MM.1S (cell line): ENCODE data around the gene SLC30A1.

Source experiments
- DNase-seq: peaks from one replicate; pipeline ENCODE4 v3.0.0-alpha.2; 2015
- H2AFZ ChIP-seq: fragments of 300-600 bp; sonication (generic); 2 replicates; pipeline ENCODE4 v1.6.0; 2016; ENCODE audit warnings: antibody characterized with exemption, low read length
- H3F3A ChIP-seq: fragments of 300-600 bp; sonication (generic); 2 replicates; pipeline ENCODE4 v1.6.1; 2016; ENCODE audit warnings: mild to moderate bottlenecking, antibody characterized with exemption, low read length, moderate library complexity, mixed read lengths; ENCODE audit not compliant: insufficient read depth
- H3K27ac ChIP-seq: fragments of 300-600 bp; sonication (generic); 2 replicates; pipeline ENCODE4 v1.5.1; 2016; ENCODE audit warnings: mild to moderate bottlenecking, low read length
- H3K27me3 ChIP-seq: fragments of 300-600 bp; sonication (generic); replicated peaks from 2 replicates; pipeline ENCODE4 v1.6.0; 2016; ENCODE audit warnings: low read length; ENCODE audit not compliant: insufficient read depth
- H3K36me3 ChIP-seq: fragments of 300-600 bp; sonication (generic); replicated peaks from 2 replicates; pipeline ENCODE4 v1.6.1; 2016; ENCODE audit warnings: mild to moderate bottlenecking, low read length, mixed read lengths; ENCODE audit not compliant: insufficient read depth
- H3K4me1 ChIP-seq: fragments of 300-600 bp; sonication (generic); 2 replicates; pipeline ENCODE4 v1.6.1; 2016; ENCODE audit warnings: low read length, mixed read lengths
- H3K4me2 ChIP-seq: fragments of 300-600 bp; sonication (generic); 2 replicates; pipeline ENCODE4 v1.6.0; 2016; ENCODE audit warnings: low read depth, low read length
- H3K4me3 ChIP-seq: fragments of 300-600 bp; sonication (generic); 2 replicates; pipeline ENCODE4 v1.5.1; 2016; ENCODE audit warnings: low read length, mixed read lengths
- H3K79me2 ChIP-seq: fragments of 300-600 bp; sonication (generic); 2 replicates; pipeline ENCODE4 v1.6.1; 2016; ENCODE audit warnings: mixed run types, low read length, mixed read lengths
- H3K9ac ChIP-seq: fragments of 300-600 bp; sonication (generic); 2 replicates; pipeline ENCODE4 v1.6.1; 2016; ENCODE audit warnings: low read length, mixed read lengths
- H3K9me2 ChIP-seq: fragments of 300-600 bp; sonication (generic); replicated peaks from 2 replicates; pipeline ENCODE4 v1.6.1; 2016; ENCODE audit warnings: mild to moderate bottlenecking, low read length, mixed read lengths; ENCODE audit not compliant: insufficient read depth
- H3K9me3 ChIP-seq: fragments of 300-600 bp; sonication (generic); replicated peaks from 2 replicates; pipeline ENCODE4 v1.6.1; 2016; ENCODE audit warnings: mild to moderate bottlenecking, low read length, mixed read lengths; ENCODE audit not compliant: insufficient read depth
- H4K20me1 ChIP-seq: fragments of 300-600 bp; sonication (generic); 2 replicates; pipeline ENCODE4 v1.6.1; 2016; ENCODE audit warnings: mild to moderate bottlenecking, low read length, moderate library complexity, mixed read lengths; ENCODE audit not compliant: insufficient read depth
- EZH2 ChIP-seq: fragments of 300-600 bp; sonication (generic); optimal IDR thresholded peaks from 2 replicates; pipeline ENCODE3; 2017; ENCODE audit warnings: low read depth, mild to moderate bottlenecking, antibody characterized with exemption, low read length, mixed read lengths
- EZH2phosphoT487 ChIP-seq: fragments of 300-600 bp; sonication (generic); IDR thresholded peaks from 2 replicates; pipeline ENCODE4 v1.6.1; 2018; ENCODE audit warnings: antibody characterized with exemption, low read length
- TF ChIP-seq, protein P1 (sequence below): fragments of 300-600 bp; sonication (generic); IDR thresholded peaks from 2 replicates; pipeline ENCODE4 v1.5.1; 2016; ENCODE audit warnings: antibody characterized with exemption, low read length, mixed read lengths

SLC30A1 gene

DNA sequence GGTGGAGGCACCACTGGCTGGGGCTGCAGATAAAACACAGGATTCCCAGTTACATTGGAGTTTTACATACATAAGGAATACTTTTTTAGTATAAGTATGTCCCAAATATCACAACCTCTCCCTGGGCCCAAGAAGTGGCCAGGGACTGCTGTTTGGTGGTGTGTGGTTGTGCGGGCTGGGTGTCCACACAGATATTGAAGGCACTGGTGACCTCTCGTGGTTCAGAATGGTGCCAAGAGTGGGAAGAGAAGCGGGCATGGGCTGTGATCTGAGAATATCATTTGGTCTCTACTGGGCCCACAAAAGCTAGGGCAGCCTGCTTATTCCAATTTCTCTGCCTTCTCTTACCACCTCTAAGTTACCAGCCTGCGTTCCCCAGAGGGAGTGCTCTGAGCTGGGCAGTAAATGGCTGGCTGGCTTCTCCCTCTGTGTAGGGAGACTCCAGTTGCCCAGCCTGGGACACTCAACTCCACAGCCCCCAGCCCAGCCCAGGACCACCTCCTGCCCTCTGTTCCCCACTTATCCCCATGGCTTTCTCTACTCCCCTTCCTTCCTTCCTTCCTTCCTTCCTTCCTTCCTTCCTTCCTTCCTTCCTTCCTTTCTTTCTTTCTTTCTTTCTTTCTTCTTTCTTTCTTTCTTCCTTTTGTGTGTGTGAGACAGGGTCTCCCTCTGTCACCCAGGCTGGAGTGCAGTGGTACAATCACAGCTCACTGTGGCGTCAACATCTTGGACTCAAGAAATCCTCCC lies 44.2 kb downstream of the SLC30A1 start:
- H3K9me3 ChIP-seq = no peaks in the 10 kb centered on the region
- H3K27me3 ChIP-seq = no peaks in the 10 kb centered on the region

DNA sequence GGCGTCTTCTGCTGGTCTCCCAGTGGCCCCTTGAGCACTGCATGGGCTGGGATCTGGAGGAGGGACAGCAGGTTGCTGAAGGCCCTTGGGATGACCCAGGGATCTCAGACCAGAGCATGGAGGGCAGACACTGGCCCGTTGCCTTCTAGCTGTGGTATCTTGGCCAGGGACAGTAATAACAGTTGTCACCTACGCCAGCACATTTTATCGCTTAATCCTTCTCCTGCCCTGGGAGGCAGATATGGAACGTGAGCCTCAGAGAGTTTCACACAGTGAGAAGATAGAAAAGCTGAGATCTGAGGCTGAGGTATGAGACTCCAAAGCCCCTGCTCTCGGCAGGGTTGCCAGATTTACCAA lies 46.9 kb downstream of the SLC30A1 start:
- no peaks in the 10 kb centered on the region for H3K36me3 ChIP-seq

More for the DNA sequence above, 44.2 kb downstream of the SLC30A1 start:
- TF ChIP-seq, protein P1, sequence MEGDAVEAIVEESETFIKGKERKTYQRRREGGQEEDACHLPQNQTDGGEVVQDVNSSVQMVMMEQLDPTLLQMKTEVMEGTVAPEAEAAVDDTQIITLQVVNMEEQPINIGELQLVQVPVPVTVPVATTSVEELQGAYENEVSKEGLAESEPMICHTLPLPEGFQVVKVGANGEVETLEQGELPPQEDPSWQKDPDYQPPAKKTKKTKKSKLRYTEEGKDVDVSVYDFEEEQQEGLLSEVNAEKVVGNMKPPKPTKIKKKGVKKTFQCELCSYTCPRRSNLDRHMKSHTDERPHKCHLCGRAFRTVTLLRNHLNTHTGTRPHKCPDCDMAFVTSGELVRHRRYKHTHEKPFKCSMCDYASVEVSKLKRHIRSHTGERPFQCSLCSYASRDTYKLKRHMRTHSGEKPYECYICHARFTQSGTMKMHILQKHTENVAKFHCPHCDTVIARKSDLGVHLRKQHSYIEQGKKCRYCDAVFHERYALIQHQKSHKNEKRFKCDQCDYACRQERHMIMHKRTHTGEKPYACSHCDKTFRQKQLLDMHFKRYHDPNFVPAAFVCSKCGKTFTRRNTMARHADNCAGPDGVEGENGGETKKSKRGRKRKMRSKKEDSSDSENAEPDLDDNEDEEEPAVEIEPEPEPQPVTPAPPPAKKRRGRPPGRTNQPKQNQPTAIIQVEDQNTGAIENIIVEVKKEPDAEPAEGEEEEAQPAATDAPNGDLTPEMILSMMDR = peak; percentile 17
- no peak for TF ChIP-seq EZH2
- no peak for TF ChIP-seq EZH2phosphoT487
- Histone ChIP-seq H3F3A (no peaks in the 10 kb centered on the region), H3K4me3 (no peak overlapping the region), H3K9me2 (no peaks in the 10 kb centered on the region), H3K79me2 (no peaks in the 10 kb centered on the region), H2AFZ (no peak overlapping the region), H3K4me1 (peaks cover 16% of the 10 kb centered on the region), H4K20me1 (no peaks in the 10 kb centered on the region), H3K9ac (no peak overlapping the region), H3K27ac (no peak overlapping the region), H3K36me3 (no peaks in the 10 kb centered on the region), H3K4me2 (no peak overlapping the region)
- DNase-seq = no peak

DNA sequence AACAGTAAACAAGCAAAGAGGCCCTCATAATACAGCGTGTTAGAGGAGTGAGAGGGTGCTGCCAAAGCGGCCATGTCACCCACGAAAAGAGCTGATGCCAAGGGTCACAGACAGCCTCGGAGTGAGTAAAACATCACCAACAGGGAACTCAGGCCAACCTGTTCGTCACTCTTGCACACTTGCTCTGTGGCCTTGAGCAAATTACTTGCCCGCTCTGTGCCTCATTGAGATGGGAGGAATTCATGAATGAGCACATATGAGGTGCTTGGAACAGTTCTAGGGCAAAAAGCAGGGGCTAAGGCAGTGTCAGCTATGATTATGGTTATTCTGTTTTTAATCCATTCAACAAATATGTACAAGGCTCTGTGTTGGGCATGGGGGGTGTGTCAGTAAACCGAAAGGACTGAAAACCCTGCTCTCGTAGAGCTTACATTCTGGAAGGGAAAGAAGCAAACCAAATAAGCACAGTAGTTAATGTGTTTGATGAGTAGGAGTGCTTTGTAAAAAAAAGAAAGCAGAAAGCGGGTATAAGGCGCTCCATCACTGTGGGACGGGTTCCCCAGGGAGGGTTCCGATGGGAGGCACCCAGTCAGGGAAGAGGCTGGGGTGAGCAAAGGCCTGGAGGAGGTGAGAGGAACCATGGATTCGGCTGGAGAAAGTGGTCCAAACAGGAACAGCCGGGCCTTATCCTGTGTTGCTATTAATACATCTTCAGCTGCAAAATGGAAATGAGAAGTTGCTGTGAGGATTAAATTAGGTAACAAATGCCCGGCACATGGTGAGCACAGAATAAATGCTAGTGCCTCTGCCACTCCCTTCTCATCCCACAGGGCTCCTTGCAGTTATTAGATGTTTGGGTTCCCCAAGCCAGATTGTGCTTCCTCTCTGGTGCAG lies 47.5 kb downstream of the SLC30A1 start:
- Histone ChIP-seq H2AFZ (no peak overlapping the region), H3K4me3 (no peak overlapping the region), H3K27ac (no peak overlapping the region)

More for the DNA sequence above, 46.9 kb downstream of the SLC30A1 start:
- Histone ChIP-seq H3F3A (peaks cover 15% of the 10 kb centered on the region), H3K4me2 (no peak overlapping the region), H3K79me2 (no peaks in the 10 kb centered on the region), H3K9me3 (no peaks in the 10 kb centered on the region), H3K27ac (no peak overlapping the region), H3K9me2 (no peaks in the 10 kb centered on the region), H3K9ac (no peak overlapping the region), H3K4me3 (no peak overlapping the region), H3K4me1 (peaks cover 29% of the 10 kb centered on the region), H2AFZ (no peak overlapping the region), H4K20me1 (no peaks in the 10 kb centered on the region), H3K27me3 (no peaks in the 10 kb centered on the region)
- TF ChIP-seq EZH2phosphoT487 (no peak), EZH2 (no peak)
- TF ChIP-seq, protein P1 = no peak
- no peak for DNase-seq

More for the DNA sequence above, 47.5 kb downstream of the SLC30A1 start:
- Histone ChIP-seq H3K4me2 (no peak overlapping the region), H3K9me3 (no peaks in the 10 kb centered on the region), H3K27me3 (no peaks in the 10 kb centered on the region), H3K4me1 (peaks cover 36% of the 10 kb centered on the region), H3K9ac (no peak overlapping the region), H3K9me2 (no peaks in the 10 kb centered on the region), H4K20me1 (no peaks in the 10 kb centered on the region), H3K79me2 (no peaks in the 10 kb centered on the region), H3F3A (peaks cover 19% of the 10 kb centered on the region), H3K36me3 (no peaks in the 10 kb centered on the region)
- TF ChIP-seq, protein P1 = no peak
- TF ChIP-seq EZH2phosphoT487 = no peak
- TF ChIP-seq EZH2 = no peak
- no peak for DNase-seq
